ENCODE data around the gene KLHL18.

- no peak for TF ChIP-seq CTCF (IDR thresholded peaks at IDR 0.05; ENCODE audit: low read length)
- TF ChIP-seq EZH2 (IDR thresholded peaks at IDR 0.05; ENCODE audit: borderline replicate concordance, low read length) = no peak
These were observed 27.6 kb downstream of the KLHL18 start for GRCh38 chr3:47310391-47310790.
